ENCODE measurements around the gene RAD51D.

GRCh38 chr17:35130392-35130791 is 10.7 kb upstream of the RAD51D start:
- TF ChIP-seq CTCF (conservative IDR thresholded peaks at IDR 0.05) (no peak), ZFX (IDR thresholded peaks at IDR 0.05) (no peak)
